IPS DF 4.7 (cell line): ENCODE measurements around the gene CCDC57.

Experiments
- DNase-seq: peaks from one replicate; pipeline ENCODE4 v3.0.0-alpha.2; 2013; ENCODE audit warnings: low spot score; ENCODE audit errors: extremely low read depth

CCDC57 gene

DNA sequence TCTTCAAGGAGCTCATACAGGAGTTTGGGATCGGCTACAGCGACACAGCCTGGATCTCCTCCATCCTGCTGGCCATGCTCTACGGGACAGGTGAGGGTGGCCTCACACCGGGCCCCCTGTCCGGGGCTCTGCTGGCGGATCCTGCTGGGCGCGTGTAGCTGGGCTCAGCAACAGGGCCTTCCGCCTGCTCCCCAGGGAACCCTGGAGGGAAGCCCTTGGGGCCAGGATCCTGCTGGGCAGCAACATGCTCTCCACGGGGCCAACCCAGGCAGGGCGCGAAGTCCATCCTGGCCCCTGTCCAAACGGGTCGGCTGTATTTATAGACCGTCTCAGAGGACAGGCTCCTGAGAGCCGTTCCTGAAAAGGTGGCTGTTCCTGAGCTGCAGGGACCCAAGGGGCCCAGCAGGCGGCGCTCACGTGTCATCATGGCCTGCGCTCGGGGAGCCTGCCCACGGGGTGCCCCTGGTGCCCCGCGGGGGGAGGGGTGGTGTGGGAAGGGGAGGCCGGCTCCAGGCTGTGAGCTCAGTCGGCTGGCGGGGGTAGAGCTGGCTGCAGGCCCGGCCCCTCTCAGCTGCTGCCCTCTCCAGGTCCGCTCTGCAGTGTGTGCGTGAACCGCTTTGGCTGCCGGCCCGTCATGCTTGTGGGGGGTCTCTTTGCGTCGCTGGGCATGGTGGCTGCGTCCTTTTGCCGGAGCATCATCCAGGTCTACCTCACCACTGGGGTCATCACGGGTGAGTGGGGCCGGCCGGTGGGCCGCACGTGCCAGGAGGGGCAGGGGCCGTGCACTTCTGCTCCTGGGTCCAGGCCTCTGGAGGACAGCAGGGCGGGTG, 23.7 kb upstream of the CCDC57 start:
- no peak for DNase-seq

DNA sequence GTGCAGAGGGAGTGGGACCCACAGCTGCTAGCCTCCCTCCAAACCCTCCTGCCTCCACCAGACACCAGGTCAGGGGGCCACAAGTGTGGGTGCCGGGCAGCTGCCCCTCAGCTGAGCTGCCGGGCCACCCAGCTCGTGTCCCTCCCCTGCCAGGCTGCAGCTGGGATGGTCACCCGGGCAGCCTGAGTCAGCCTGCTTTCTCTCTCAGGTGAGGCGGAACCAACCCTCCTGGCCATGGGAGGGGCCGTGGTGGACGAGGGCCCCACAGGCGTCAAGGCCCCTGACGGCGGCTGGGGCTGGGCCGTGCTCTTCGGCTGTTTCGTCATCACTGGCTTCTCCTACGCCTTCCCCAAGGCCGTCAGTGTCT, 23.1 kb upstream of the CCDC57 start:
- DNase-seq, result no peak

DNA sequence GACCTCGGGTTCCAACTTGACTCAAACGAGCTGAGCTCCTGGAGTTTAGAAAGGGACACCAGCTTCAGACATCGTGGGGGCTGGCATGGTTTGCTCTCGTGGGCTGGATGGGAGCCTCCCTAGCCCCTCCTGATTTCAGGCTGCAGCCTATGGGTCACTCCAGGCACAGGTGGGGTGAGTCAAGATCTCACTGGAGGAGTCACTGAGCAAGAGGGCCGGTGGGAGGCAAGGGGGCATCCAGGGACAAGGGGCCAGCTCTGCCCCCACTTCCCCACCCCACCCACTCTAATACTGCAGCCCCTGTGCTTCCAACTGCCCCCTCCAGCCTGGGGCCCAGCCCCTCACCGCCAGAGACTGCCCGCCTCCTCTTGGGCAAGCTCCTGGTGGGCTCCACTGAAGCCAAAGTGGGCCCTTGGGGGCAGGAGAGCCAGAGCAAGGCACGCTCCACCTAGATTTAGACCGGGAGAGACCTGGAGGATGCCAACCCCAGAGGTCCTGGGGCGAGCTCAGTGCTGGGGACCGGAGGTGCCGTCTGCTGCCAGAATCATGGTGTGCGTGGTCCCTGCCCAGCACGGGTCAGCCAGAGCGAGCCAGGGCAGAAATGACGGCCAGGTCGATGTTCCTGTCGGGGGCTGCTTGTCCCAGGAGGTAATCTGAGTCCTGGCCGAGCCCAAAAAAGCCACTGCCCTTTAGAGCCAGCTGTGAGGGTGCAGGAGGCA, 22.6 kb upstream of the CCDC57 start:
- no peak for DNase-seq

DNA sequence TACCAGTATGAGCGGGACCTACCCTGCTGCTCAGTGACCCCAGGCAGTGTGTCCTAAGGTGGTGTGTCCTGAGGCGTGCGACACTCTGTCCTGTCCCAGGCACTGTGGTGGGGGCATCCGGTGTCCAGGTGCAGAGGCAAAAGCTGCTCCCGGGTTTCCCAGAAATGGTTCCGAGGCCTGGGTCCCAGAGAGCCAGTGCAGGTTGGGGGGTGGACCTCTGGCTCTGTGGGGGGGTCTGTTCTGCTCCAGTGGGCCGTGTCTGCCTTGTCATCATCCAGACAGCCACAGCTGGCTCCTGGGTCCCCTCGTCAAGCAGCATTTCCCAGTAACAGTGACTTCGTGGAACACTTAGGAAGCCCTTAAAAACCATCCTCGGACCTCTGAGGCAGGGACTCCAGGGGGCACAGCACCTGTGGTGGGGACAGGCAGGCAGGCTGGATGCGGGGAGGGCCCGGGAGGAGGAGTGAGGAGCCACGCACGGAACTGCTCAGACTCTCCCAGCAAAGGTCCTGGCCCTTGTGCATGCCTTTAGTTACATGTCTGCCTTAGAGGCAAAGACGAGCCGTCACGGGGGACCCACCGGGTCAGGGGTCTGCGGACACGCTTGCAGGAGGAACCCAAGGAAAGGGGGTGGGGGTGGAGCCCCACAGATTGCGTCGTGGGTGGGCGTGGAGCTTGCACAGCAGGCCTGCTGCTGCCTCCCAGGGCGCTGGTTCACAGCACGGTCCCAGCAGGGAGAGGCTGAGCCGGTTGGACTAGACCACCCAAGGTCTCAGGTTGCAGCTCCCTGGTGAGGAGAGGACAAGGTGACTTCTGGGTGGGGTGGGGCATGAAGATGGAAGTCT, 21.8 kb upstream of the CCDC57 start:
- no peak for DNase-seq

DNA sequence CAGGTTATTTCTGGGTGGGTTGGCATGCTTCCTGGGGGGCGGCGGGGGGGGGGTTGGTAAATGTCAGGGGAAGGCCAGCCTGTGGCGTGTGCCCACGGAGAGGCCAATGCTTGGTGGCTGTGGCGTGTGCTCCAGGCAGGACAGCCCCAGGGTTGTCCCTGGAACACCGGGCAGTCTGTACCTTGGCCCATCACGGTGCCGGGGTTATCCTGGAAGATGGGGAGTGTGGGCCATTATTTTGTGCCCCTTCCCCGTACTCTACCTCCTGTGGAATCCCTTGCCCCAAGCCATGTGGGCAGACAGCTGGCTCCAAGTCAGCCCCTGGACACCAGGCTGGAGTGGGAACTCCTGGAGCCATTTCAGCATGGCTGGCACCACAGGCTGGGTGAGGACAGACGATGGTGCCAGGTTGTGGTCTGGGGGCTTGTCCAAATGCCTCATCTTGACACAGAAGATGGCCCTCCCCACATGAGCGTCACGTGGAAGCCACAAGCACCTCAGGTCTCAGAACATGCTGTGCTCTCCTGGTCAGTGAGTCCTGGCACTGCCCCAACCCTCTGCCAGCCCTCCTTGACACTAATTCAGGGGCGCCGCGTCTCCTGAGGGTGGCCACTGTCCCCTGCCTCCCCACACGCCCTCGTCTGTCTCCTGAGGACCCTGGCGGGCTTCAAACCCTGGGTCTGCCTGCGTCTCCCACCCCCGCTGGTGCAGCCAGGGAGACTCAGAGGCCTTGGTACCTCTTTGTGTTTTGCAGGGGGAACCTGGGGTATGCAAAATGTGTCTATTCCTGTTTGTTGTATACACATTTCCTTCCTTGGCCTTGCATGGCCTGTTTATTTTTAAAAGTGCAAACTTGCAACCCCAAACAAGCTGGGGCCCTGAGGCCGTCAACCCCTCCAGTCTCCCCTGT, 20.5 kb upstream of the CCDC57 start:
- no peak for DNase-seq

DNA sequence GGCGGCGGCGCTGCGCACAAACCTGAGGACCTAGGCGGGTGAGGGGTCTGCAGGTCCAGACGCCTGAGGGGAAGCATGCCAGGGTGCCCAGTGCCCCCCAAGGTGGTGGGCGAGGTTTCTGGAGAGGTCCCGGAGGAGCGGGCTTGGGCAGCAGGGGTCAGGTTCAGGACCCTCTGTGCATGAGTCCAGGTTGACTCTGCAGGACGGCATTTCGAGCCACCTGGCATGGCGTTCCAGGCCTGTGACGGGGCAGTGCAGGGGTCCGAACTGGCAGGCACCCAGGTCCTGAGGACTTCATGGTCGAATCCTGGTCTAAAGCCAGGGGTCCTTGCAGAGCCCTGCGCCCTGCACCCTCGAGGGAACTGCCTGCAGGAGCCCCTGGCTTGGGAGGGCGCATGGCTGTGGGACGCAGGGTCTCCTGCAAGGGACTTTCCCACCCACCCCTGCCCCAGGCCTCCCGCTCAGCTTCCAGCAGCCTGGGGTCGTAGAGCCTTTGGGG, 19.7 kb upstream of the CCDC57 start:
- DNase-seq, result no peak

DNA sequence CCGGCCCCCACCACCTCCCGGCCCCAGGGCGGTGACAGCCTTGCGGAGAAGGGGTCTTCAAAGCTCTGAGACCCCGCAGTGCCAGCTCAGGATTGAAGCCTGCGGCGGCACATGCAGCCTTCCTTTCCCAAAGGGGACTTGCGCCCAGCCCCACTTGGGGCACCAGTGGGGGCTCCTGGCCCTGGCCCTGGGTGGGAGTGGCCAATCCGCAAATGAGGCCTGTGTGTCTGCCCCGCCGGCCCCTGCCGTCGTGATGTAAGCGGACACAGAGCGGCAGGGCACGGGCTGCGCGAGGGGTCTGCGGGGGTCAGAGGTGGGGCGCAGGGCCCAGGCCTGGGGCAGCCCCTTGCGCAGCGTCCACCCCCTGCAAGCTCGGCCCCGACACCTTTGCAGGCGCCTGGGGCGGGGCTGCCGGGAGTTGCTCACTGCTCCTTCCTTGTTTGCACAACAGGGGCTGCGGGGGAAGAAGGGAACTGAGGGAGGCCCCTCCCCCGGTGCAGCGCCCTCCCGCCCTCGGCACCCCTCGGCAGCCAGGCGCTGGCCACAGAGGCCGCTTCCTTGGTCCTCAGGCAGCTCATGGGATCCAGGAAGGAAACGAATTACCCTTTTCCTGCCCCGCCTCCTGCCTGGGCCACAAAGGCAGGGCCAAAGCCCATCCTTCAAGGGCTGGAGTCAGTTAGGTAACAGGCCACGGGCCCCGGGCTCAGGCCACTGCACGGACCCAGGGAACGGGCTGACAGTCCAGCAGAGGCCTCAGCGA, 19.1 kb upstream of the CCDC57 start:
- no peak for DNase-seq

DNA sequence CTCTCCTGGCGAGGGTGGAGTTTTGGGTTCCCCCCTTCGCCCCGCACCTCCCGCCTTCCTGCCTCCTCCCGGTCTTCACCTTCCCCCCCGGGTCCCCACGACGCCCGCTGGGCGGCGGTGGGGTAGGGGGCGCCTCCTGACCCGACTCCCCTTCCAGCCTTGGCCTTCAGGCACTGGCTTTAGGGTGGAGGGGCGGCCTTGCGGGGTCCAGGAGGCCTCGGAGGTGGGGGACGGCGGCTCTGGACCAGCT, 18.6 kb upstream of the CCDC57 start:
- no peak for DNase-seq

DNA sequence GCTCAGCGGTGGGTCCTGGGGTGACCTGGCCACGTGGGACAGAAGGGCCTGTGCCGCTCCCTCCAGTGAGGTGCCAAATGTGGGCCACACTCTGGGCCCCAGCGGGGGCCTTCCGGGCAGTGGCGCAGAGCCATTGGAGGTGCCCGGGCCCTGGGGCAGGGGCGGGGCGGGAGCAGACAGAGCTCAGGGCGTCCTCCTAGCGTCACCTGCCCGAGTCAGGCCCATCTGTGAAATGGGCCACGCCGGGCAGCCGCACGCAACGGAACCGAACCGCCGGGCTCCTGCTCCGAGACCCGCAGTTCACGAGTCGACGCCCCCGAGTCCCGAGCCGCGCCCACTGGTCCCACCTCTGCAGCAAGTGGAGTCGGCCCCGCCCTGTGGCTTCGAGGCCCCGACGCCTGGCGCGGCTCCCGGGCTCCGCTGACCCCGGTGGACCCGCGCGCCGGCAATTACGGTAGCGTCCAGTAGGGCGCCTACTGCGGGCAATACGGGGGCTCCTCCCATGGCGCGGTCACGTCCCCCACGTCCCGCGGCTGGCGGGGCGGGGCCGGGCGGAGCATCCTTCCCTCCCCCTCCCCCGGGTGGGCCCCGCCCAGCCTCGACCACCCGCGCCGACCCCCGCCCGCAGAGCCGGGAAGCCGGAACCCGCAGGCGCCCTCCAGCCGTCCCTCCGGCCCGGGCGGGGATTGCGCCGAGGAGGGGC, 18.1 kb upstream of the CCDC57 start:
- DNase-seq, result no peak

DNA sequence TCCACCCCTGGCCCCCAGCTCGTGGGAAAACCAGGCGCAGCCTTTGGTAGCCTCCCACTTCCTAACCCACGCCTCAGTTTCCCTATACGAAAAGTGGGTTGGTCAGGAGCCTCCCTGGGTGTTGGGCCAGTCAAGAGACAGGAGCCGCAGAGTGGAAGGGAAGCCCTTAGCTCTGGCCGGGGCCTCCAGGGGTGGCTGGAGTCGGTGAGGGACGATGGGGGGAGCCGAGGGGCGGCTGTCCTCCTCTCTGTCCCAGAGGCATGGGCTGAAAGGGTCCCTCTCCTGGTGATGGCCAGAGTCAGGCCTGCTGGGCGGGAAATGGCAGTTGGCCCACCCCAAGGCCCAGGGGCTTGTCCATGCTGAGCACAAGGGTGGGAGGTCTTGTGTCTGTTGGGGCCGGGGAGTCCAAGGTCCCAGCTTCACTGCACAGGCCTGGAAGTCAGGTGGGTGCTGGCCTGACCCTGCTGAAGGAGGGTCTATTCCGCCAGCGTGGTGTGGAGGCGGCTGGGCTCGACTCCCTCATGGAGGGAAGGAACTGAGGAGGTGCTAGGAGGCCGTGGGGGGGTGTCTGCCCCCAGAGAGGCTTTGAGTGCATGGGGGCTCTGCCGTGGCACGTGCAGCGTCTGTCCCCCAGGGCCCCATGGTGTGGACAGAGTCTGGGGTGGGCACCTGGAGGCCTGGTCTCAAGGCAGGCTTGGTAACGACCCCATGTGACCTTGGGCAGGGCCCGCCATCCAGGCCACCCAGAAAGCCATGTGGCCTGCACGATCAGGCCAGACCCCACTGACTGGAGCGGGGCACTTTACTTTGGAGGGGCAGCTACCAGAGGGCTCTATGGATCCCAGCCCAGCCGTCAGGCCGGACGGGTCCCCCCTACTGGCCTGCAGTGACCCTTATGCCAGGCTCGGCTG, 17.3 kb upstream of the CCDC57 start:
- DNase-seq, result no peak

DNA sequence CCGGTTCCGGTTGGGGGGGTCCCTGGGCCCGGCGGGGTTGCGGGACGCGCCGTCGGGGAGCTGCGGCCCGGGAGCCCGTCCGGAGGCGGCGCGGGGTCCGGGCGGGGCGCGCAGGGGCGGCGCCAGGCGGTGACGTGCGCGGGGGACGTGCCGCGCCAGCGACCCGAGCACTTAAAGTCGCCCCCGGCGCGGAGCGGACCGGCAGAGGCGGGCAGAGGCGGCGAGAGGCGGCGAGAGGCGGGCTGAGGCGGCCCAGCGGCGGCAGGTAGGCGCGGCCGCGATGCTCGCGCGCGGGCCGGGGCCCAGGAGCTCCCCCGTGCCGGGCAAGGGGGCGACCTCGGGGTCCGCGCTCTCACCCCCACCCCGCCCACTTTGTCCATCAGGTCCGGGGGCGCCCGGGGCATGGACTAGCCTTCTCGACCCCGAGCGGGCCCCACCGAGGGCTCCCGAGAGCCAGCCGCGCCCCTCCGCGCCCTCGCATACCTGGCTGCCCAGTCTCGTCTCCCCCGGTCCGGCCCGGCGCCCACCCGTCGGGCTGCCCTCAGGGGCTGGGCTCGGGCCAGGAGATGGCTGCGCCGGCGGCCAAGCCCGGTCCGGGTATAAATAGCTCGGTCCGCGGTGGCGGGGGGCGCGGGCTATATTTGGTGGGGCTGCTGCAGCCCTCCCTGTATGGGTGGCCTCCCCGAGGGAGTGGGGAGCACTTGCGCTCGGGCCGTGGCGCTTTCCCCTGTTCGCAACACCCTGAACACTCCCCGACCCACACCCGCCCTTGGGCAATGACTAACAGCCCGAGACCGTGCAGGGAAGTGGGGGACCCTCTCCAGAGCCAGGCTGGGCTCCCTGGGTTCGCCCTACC, 16.4 kb upstream of the CCDC57 start, which contains the start of gene SLC16A3:
TSS of gene SLC16A3 (plus strand) at position 201 of the 856 bp plus-strand sequence. CDS start 6,967 bp downstream, outside the sequence.
- DNase-seq, result no peak

DNA sequence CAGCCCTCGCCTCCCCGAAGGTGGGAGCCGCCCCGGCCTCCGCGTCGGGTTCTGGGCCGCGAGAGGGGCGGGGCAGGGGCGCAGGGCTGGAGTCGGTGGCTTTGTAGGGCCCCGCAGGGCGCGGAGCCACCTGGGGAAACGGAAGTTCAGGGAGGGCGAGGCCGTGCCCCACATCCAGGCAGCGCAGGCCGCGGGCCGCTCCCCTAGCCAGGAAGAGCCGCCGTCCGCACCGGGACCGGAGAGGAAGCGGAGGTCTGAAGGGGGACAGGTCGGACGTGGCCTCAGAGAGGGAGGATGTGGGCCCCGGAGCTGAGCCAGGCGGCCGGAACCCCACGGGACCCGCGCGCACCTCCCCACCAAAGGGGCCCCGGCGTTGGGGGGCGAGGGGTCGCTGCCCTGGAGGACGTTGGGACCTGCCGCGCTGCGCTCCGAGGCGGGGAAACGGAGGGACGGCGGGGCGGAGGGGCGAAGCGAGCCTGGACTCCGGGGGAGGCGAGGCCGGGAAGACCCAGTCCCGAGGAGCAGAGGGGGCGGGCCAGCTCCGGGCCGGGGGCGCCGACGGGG, 15.7 kb upstream of the CCDC57 start:
- no peak for DNase-seq

DNA sequence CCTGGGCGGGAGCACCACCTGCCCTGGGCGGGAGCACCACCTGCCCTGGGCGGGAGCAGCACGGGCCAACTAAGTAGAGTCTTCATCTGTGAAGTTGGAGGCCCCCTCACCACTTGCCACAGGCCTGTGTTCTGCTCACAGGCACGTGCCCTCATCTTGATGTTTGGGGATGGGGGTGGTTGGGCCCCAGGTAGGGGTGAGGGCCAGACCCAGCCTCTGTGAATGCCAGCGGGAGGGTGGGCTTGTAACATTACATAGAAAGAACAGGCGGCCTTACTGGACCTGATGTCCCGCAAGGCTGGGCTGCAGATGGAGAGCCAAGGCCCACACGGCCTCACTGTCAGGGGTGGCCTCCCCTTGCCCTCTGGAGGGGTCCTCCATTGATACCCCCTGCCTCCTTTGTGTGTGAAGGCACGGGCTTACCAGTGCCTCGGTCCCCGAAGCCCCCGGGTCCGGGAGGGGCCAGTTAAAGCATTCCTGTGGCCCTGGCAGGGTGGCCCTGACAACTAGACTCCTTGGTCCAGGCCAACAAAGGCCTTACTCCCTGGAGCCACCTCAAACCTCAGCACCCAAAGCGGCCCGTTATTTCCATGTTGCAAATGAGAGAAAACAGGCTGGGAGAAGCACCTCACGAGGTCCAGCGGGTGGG, 15.1 kb upstream of the CCDC57 start:
- DNase-seq, result no peak

DNA sequence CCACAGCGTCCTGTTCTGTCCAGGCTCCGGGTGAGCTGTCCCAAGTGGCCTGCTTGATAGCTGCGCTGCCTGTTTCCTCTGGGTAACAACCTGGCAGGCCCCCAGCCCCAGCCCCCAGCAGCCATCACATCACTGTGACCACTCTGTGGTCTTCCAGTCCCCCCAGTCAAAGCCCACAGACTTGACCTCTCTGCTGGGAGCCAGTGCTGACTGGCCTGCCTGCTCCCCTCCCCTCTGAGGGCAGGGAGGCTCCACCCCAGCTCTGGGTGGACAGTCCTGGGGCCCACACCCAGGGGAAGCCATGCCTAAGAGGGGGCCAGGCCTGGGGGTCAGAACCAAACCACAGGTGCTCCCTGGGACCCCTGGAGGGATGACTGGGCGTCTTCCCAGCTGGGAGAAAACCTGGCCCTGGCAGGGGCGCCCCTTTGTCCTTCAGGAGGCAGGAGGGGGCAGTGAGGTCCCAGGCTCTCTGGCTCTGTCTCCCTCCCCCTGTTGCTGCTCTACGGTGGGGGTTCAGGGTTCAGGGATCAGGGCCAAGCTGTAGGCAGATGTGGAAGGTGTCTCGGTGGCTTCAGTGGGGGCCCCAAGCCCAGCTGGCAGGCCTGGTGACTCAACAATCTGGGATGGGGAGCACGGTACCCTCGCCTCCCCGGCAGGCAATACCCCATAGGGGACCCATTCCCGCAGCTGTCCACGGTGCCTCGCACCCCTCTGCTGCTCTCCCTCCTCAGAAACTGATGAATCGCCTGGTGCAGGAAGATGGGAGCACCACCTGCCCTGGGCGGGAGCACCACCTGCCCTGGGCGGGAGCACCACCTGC, 14.4 kb upstream of the CCDC57 start:
- no peak for DNase-seq

DNA sequence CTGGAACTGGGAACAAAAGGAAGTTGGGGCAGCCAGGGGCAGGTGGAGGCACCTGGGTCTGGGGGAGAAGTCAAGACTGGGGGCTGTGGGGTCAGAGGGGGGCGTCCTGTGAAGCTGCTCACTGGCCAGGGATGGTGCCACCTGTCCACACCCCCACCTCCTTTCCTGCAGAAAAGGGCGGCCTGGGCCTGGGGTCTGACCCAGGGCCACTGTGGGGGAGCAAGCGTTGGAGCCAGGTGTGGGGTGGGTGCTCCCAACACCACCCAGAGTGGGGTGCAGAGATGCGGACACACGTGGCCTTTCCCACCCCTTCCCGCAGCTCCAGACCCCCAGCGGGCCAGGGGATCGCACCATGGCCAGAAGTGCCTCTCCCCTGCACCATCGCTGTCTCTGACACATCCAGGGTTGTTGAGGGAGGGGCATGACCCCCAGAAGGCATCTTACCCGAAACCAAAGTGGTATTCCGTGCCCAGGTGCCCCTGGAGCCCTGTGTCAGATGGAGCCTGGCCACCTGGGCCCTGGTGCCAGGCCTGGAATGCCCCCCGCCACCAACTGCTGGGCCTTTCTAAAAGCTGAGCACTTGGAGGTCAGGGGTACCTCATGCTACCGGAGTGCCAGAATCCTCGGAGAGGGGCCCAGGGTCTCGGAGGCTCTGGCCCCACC, 13.6 kb upstream of the CCDC57 start:
- no peak for DNase-seq
